Activated CD4-positive, alpha-beta T cell treated with anti-CD3 and anti-CD28 coated beads, Interleukin-2, amount 50 U/mL, for 1 hour (primary cell): Measurements from ENCODE around the gene FGF2.
"Not testable (repeated sequence)": the region's sequence is repeated elsewhere in the genome, so short reads cannot be mapped to it uniquely, and the experiment has no call there.

Source experiments
- DNase-seq: peaks from one replicate; pipeline ENCODE4 v3.0.0-alpha.2; 2020

Gene FGF2

DNA sequence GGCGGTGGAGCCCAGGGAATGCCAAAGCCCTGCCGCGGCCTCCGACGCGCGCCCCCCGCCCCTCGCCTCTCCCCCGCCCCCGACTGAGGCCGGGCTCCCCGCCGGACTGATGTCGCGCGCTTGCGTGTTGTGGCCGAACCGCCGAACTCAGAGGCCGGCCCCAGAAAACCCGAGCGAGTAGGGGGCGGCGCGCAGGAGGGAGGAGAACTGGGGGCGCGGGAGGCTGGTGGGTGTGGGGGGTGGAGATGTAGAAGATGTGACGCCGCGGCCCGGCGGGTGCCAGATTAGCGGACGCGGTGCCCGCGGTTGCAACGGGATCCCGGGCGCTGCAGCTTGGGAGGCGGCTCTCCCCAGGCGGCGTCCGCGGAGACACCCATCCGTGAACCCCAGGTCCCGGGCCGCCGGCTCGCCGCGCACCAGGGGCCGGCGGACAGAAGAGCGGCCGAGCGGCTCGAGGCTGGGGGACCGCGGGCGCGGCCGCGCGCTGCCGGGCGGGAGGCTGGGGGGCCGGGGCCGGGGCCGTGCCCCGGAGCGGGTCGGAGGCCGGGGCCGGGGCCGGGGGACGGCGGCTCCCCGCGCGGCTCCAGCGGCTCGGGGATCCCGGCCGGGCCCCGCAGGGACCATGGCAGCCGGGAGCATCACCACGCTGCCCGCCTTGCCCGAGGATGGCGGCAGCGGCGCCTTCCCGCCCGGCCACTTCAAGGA is at the start of gene FGF2:
Gene FGF2, plus strand, starts transcription at position 279 of the 705 bp plus-strand sequence. Its CDS starts 344 bp downstream, at position 623.
- peak; percentile 8 for DNase-seq

DNA sequence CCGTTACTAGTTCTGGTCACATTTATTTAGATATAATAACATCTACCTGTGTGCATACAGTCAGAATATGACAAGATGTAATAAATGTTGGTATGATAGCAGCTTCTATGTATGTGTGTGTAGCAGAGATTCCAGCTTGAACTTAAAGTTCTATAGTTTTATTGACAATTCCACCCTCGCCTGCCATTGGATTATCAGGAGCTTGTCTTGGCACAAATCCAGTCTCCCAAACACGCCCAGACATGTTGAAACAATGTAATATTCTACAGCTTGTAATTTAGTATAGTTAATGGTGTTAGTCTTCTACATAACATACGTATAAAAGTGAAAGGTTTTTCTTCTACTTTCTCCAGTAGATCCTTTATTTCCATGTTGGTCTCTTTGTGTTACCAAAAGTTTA is 49.7 kb upstream of the FGF2 start:
- no peak for DNase-seq

- DNase-seq, result no peak
Measured at GRCh38 chr4:122777846-122778673, 48.6 kb upstream of the FGF2 start.

- DNase-seq, result no peak
Measured at GRCh38 chr4:122781486-122781885, 45.1 kb upstream of the FGF2 start.

DNA sequence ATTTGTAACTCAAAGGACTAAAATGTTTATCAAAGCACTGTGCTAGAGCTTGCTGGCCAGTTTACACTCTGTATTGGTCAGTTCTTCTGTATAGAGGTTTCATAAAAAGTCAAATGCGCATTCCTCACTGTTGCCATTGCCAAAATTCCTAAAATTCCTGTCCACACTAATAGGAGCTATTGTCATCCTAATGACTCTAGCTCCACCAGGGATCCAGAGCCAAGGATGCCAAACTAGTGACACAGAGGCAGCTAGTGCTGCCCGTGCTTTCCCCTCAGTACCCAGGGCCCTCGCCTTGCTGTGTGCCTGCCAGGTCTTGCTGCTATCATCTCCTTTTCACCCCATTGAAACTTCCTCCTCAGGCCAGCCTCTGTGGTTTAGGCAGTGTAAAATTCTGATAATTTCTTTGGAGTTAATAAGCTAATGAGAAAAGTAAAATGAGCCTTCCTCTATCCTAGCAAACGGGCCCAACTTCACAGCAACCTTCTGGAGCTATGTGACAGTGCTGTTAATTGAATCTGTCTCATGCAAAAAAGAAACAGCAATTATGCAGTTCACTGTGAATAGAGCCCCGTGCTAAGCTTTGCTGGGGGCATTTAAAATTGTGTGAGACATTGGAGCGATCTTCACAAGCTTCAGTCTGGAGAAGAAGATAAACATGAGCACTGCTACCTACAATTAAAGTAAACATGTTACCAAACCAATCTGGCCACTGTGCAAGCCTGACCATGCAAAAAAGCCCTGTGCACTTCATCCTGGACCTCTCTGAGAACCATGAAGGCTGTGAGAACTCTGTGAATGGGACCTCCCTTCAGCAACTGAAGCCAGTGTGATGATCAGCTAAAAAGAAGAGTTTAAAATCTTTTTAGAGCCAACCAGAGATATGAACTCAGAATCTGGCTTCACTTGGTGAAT is 43.1 kb upstream of the FGF2 start:
- DNase-seq, result no peak

DNA sequence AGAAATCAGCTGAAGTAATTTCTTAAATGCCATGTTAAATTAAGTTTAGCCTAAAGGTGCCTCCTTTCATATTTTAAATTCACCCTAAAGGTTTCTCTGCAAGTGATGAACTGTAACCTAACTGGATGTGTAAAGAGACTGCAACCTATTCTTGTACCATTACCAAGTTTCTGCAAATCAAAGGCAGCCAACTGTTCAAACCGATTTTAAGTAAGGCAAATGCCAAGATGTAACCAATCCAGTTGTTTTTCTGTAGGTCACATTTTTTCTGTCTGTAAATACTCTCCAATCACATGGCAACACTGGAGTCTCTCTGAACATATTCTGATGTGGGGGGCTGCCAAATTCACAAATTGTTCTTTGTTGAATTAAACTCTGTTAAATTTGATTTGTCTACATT is 42.4 kb upstream of the FGF2 start:
- DNase-seq, result no peak

DNA sequence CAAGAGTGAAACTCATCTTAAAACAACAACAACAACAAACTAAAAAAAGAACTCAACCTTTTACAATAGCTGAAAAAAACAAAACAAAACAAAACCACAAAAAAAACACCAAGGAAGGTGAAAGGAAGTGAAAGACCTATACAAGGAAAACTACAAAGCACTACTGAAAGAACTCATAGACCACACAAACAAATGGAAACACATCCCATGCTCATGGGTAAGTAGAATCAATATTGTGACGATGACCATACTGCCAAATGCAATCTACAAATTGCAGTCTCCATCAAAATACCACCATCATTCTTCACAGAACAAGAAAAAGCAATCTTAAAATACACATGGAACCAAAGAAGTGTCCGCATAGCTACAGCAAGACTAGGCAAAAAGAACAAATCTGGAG is 41.5 kb upstream of the FGF2 start:
- DNase-seq, result no peak

- DNase-seq, result not testable (repeated sequence)
Measured at GRCh38 chr4:122786296-122786695, 40.3 kb upstream of the FGF2 start.

DNA sequence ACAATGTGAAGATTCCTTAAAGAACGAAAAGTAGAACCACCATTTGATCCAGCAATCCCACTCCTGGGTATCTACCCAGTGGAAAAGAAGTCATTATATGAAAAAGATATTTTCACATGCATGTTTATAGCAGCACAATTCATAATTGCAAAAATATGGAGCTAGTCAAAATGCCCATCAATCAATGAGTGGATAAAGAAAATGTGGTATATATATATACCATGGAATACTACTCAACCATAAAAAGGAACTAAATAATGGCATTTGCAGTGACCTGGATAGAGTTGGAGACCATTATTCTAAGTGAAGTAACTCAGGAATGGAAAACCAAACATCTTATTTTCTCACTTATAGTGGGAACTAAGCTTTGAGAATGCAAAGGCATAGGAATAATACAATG is 39.7 kb upstream of the FGF2 start:
- DNase-seq, result not testable (repeated sequence)

- DNase-seq, result no peak
Measured at GRCh38 chr4:122787940-122788339, 38.7 kb upstream of the FGF2 start.

- no peak for DNase-seq
Measured at GRCh38 chr4:122788935-122789334, 37.7 kb upstream of the FGF2 start.

DNA sequence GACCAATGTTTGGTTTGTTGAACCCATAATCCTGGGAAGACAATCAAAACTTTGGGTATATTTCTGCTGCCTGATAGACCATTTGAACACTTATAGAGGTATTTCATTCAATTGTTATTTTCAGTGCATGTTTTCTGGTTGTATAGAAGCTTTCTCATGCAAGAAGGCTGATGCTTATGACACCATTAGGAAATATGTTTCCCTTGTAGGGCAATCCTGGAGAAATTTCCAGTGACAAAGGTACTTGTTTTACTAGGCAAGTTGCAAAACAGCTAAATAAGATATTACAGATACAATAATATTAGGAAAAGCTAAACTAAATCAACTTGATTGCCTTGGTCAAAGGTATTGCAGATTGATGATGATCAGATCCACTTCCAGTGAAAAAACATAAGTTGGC is 32.8 kb upstream of the FGF2 start:
- no peak for DNase-seq

- DNase-seq, result no peak
Measured at GRCh38 chr4:122796801-122797404, 29.7 kb upstream of the FGF2 start.

- DNase-seq, result no peak
Measured at GRCh38 chr4:122797405-122798094, 29.1 kb upstream of the FGF2 start.

DNA sequence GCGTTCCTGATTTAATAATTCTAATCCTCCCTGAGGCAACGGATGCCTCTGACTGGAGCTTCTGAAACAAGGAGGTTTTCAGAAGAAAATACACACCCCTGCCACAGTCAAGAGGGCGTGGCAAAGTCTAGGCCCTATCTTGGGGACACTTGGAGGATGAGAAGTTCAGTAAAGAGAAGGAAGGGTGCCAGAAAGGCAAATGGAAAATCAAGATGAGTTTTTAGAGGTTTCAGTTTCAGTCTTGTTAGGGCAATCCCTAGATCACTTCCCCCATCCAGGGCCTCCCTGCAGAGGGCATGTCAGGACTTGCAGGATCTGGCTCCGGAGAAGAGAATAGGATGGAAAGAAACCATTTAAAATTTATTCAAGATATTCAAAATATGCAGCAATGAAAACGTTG is 28.5 kb upstream of the FGF2 start:
- DNase-seq, result no peak

GRCh38 chr4:122798917-122799316 is 27.7 kb upstream of the FGF2 start:
- no peak for DNase-seq

DNA sequence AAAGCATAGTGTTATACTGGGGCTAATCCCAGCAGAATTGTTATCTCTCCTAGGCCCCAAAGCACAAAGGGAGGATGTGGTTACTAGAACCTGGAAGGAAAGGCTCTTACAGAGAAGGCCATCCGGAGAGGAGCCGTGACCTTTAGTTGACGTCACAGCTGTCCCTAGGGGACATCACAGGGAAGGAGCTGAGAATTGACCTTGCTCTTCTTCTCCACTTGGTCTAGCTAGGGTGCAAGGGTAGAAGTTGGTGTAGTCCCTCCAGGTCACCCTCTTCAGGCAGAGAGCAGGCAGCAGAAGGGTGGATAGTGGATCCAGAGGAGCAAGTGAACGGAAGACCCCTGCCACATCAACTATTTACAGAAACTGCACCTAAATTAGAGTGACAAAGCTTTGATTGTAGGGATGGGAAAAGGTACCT is 22.8 kb upstream of the FGF2 start:
- DNase-seq, result no peak

DNA sequence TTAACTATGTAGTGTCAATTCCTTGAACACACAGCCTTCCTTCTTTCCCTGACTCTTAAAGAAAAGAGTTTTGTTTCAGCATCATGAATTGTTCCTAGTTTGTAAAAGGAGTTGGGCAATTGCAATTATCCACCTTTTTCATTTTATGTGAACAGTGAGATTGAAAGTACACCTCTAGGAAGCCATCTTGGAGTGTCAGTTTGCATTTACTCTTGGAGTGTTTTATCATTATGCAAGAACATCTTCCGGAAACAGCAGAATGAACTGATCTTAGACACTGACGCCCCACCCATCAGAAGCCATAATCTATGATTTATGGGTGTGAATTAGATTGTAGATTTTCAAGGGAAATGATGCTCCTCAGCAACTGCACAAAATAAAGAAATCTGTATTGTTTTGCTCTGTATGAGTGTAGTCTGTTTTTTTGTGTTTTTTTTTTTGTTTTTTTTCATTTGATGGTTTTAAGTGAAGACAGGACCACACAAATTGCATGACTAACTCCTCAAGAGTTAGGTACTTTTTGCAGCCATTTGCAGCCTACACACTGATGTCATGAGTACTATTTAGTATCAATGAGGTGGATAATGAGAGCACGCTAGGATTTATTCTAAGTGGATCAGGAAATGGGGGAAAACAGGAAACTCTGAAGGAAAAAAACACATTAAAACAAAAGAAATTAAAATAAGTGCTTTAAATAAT is 19.5 kb upstream of the FGF2 start:
- no peak for DNase-seq

GRCh38 chr4:122810669-122811068 is 16.0 kb upstream of the FGF2 start:
- no peak for DNase-seq

DNA sequence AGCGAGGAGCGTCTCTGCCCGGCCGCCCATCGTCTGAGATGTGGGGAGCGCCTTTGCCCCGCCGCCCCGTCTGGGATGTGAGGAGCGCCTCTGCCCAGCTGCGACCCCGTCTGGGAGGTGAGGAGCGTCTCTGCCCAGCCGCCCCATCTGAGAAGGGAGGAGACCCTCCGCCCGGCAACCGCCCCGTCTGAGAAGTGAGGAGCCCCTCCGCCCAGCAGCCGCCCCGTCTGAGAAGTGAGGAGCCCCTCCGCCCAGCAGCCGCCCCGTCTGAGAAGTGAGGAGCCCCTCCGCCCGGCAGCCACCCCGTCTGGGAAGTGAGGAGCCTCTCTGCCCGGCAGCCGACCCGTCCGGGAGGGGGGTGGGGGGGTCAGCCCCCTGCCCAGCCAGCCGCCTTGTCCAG is 14.8 kb upstream of the FGF2 start:
- DNase-seq, result not testable (repeated sequence)

DNA sequence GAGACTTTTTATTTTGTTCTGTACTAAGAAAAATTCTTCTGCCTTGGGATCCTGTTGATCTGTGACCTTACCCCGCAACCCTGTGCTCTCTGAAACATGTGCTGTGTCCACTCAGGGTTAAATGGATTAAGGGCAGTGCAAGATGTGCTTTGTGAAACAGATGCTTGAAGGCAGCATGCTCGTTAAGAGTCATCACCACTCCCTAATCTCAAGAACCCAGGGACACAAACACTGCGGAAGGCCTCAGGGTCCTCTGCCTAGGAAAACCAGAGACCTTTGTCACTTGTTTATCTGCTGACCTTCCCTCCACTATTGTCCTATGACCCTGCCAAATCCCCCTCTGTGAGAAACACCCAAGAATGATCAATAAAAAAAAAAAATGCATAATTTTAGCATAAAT is 13.8 kb upstream of the FGF2 start:
- not testable (repeated sequence) for DNase-seq

- no peak for DNase-seq
Measured at GRCh38 chr4:122814426-122814825, 12.2 kb upstream of the FGF2 start.
